Esophagus squamous epithelium (tissue), 5 donors: ENCODE data around the gene IL1A. TPM values are rescaled to one million over a fixed set of nuclear protein-coding genes. Genes with fewer than 3 reads are reported as not detected.

Experiments used
- DNase-seq: peaks from one replicate; lab custom pipeline; 2025; lab: John Stamatoyannopoulos, UW
- H3K27ac ChIP-seq, 4 donors: fragments of 200-600 bp; sonication (generic); one replicate each; pipeline ENCODE4 v1.5.1; 2016 to 2019; ENCODE audit warnings: mild to moderate bottlenecking in 1 of 4
- H3K27me3 ChIP-seq, 4 donors: fragments of 200-600 bp; sonication (generic); 1 replicate in 3 of 4; 2 replicates in 1 of 4; pipeline versions ENCODE4 v1.5.1 to v1.6.0; 2017 to 2021; ENCODE audit warnings: antibody characterized with exemption in 1 of 4
- H3K36me3 ChIP-seq, 3 donors: fragments of 200-600 bp; sonication (generic); one replicate each; pipeline ENCODE4 v1.5.1; 2016 to 2019
- H3K4me1 ChIP-seq, 3 donors: fragments of 200-600 bp; sonication (generic); one replicate each; pipeline ENCODE4 v1.5.1; 2017 to 2019
- H3K4me3 ChIP-seq, 4 donors: fragments of 200-600 bp; sonication (generic); 1 replicate in 3 of 4; 2 replicates in 1 of 4; pipeline ENCODE4 v1.5.1; 2016 to 2019; ENCODE audit warnings: mild to moderate bottlenecking in 2 of 4, moderate library complexity in 1 of 4
- H3K9me3 ChIP-seq, 3 donors: fragments of 200-600 bp; sonication (generic); one replicate each; pipeline ENCODE4 v1.5.1; 2016 to 2019
- CTCF ChIP-seq, 6 experiments: fragments of 450-650 bp in 4 of 6; fragments of 200-600 bp in 2 of 6; sonication (generic) in 2 of 6; IDR thresholded peaks; one replicate each; pipeline ENCODE4 v1.5.1; 2016 to 2019; ENCODE audit warnings: antibody characterized with exemption in 6 of 6, mild to moderate bottlenecking in 4 of 6, moderate library complexity in 4 of 6
- POLR2A ChIP-seq, 4 donors: fragments of 450-650 bp; IDR thresholded peaks; one replicate each; pipeline ENCODE4 v1.6.1; 2017; ENCODE audit warnings: antibody characterized with exemption in 4 of 4, mild to moderate bottlenecking in 4 of 4, moderate library complexity in 3 of 4
- WGBS, 2 donors: methylation state at CpG; one replicate each; pipeline ENCODE4 v1.1.5; 2018; 5-methylcytosine and 5-hydroxymethylcytosine counted together
- intact Hi-C: fragments of 100-400 bp; cut with DNase I; formaldehyde crosslinking; loops from one replicate; pipeline ENCODE4 v1.15.0; 2022
- total RNA-seq, 4 donors: library from RNA; depleted of rRNA; stranded (reverse); fragments of >200 nt; gene quantifications; one replicate each; pipeline ENCODE4 v1.1.0, GENCODE V29; 2016
- donor health status: DM: yes; HTN: yes; CAD: no.

The IL1A gene
- total RNA-seq, 4 donors from 2014 or later: 0.53 to 37.4 (median 4.3) TPM

- intact Hi-C loops: no loop called here
- WGBS, 2 donors: 60 to 78% methylated on average over 2 to 4 of the region's 4 CpGs
- no peaks in the 10 kb centered on the region for H3K36me3 ChIP-seq
- no peak for TF ChIP-seq CTCF (IDR thresholded peaks at IDR 0.05)
- no peak for TF ChIP-seq POLR2A (IDR thresholded peaks at IDR 0.05)
- no peak overlapping the region for H3K27ac ChIP-seq
- peaks cover 0 to 4% (median 0%) of the 10 kb centered on the region in 3 donors for H3K4me1 ChIP-seq
- H3K27me3 ChIP-seq: no peaks in the 10 kb centered on the region
- DNase-seq: no peak
- H3K4me3 ChIP-seq: no peak overlapping the region
- H3K9me3 ChIP-seq: no peaks in the 10 kb centered on the region
Observed at GRCh38 chr2:112821682-112822081, 37.4 kb upstream of the IL1A start.

DNA sequence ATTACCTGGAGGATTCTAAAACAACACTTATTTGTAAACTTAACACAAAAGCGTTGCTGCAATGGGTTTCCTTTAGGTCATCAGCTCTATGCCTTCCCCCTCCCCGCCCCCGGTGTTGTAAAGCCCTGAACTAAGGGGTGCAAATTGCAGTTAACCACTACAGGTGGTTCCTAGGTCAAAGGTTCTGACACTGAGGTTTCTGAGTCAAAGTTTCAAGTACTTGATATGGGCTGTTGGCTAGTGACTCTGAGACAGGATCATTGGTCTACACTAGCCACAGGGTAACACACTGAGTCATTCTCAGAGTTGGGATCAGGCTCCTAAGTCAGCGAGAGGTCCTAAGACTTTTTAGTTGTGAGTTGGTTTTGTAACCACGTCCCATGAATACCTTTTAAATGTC lies 36.8 kb upstream of the IL1A start:
- H3K4me3 ChIP-seq: no peak overlapping the region
- H3K9me3 ChIP-seq: no peaks in the 10 kb centered on the region
- WGBS, 2 donors: 77 to 82% methylated on average over 5 of the region's 5 CpGs
- no peak for DNase-seq
- no peak overlapping the region for H3K27ac ChIP-seq
- peaks cover 0 to 4% (median 0%) of the 10 kb centered on the region in 3 donors for H3K4me1 ChIP-seq
- intact Hi-C loops: no loop called here
- no peaks in the 10 kb centered on the region for H3K36me3 ChIP-seq
- TF ChIP-seq POLR2A (IDR thresholded peaks at IDR 0.05) (no peak), CTCF (IDR thresholded peaks at IDR 0.05) (no peak)
- H3K27me3 ChIP-seq: no peaks in the 10 kb centered on the region

DNA sequence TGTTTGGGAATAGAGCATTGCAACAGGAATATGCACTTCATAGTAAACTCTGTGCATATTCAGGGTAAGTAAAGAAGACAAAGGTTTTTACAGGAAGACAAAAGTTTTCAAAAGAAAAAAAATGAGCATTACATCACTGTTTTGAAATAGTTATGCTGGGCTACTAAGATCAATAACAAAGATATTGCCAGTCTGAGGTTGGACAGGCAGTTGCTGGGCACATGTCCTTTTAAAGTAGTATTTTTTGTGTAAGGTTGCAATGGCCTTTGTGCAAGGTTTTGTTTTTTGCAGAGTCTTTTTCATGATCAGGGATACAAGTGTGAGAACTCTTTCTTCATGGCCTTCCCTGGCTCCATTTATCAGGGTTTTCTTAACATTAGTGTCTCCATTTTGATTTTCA lies 36.0 kb upstream of the IL1A start:
- Histone ChIP-seq H3K27me3 (no peaks in the 10 kb centered on the region), H3K4me3 (no peak overlapping the region), H3K27ac (no peak overlapping the region), H3K4me1 (peaks cover 0 to 4% (median 0%) of the 10 kb centered on the region in 3 donors), H3K36me3 (no peaks in the 10 kb centered on the region), H3K9me3 (no peaks in the 10 kb centered on the region)
- DNase-seq: no peak
- TF ChIP-seq CTCF (IDR thresholded peaks at IDR 0.05) (no peak), POLR2A (IDR thresholded peaks at IDR 0.05) (no peak)
- intact Hi-C loops: no loop called here

DNA sequence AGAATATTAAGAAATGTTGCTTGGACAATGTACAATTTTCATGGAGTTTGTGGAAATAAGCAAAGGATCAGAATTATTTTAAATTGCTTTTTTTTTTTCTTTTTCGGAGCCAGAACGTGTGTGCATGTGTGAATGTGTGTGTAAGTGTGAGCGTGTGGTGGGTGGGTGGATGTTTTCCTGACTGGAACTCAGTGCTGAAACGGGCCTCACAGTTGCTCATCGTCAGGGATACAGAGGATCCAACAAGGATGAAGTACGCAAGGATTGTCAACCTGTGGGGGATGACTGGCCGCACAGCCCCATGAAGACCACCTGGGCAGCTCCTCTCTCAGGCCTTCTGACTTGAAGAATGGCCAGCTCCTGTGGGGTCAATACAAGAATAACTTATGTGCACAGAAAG lies 34.8 kb upstream of the IL1A start:
- TF ChIP-seq POLR2A (IDR thresholded peaks at IDR 0.05): no peak
- no peak for TF ChIP-seq CTCF (IDR thresholded peaks at IDR 0.05)
- 75 to 83% methylated on average over 7 of the region's 7 CpGs for WGBS, 2 donors
- no peak for DNase-seq
- Histone ChIP-seq H3K36me3 (no peaks in the 10 kb centered on the region), H3K4me1 (peaks cover 0 to 10% (median 6%) of the 10 kb centered on the region in 3 donors), H3K9me3 (no peaks in the 10 kb centered on the region), H3K4me3 (no peak overlapping the region), H3K27ac (no peak overlapping the region), H3K27me3 (no peaks in the 10 kb centered on the region)
- intact Hi-C loops: no loop called here

GRCh38 chr2:112818094-112818902 lies 34.0 kb upstream of the IL1A start:
- Histone ChIP-seq H3K27me3 (no peaks in the 10 kb centered on the region), H3K4me3 (no peak overlapping the region), H3K36me3 (no peaks in the 10 kb centered on the region), H3K9me3 (no peaks in the 10 kb centered on the region), H3K27ac (no peak overlapping the region), H3K4me1 (peaks cover 0 to 17% (median 11%) of the 10 kb centered on the region in 3 donors)
- DNase-seq: no peak
- WGBS, 2 donors: 56 to 63% methylated on average over 2 to 3 of the region's 3 CpGs
- no peak for TF ChIP-seq CTCF (IDR thresholded peaks at IDR 0.05)
- TF ChIP-seq POLR2A (IDR thresholded peaks at IDR 0.05): no peak
- intact Hi-C loops: no loop called here
